ENCODE results near the gene EML1. TPM values are rescaled to one million over a fixed set of nuclear protein-coding genes. Genes with fewer than 3 reads are reported as not detected.

The EML1 gene
- total and polyA plus RNA-seq, 7 donors, result 3.1 to 40.4 (median 7.5) TPM

GRCh38 chr14:99831303-99831702 is 38.1 kb downstream of the EML1 start:
- no peaks in the 10 kb centered on the region for H3K4me1 ChIP-seq
- DNase-seq (no peak), ATAC-seq (no peak)
- WGBS, 3 donors, result 72 to 80% (median 78%) methylated on average over 5 of the region's 5 CpGs
- no peak overlapping the region for H3K4me3 ChIP-seq
- no peak for TF ChIP-seq CTCF (IDR thresholded peaks at IDR 0.05)
- H3K36me3 ChIP-seq (ENCODE audit: insufficient read depth in 1 of 2, low read depth in 1 of 2), result no peaks in the 10 kb centered on the region
- intact Hi-C loops (cut with DNase I), result no loop called here
- H3K27ac ChIP-seq, result no peak overlapping the region
- H3K27me3 ChIP-seq (ENCODE audit: insufficient read depth in 3 of 3, low read length in 2 of 3), result no peaks in the 10 kb centered on the region
- H3K9me3 ChIP-seq, result no peaks in the 10 kb centered on the region

GRCh38 chr14:99831903-99832685 is 38.9 kb downstream of the EML1 start:
- intact Hi-C loops (cut with DNase I), result no loop called here
- Histone ChIP-seq H3K36me3 (ENCODE audit: insufficient read depth in 1 of 2, low read depth in 1 of 2) (no peaks in the 10 kb centered on the region), H3K4me1 (no peaks in the 10 kb centered on the region), H3K9me3 (no peaks in the 10 kb centered on the region), H3K27ac (no peak overlapping the region), H3K4me3 (no peak overlapping the region), H3K27me3 (ENCODE audit: insufficient read depth in 3 of 3, low read length in 2 of 3) (no peaks in the 10 kb centered on the region)
- 88 to 94% (median 93%) methylated on average over 8 of the region's 8 CpGs for WGBS, 3 donors
- no peak for TF ChIP-seq CTCF (IDR thresholded peaks at IDR 0.05)
- DNase-seq, result no peak
- no peak for ATAC-seq

GRCh38 chr14:99837822-99838221 is 44.6 kb downstream of the EML1 start:
- 64 to 82% (median 74%) methylated on average over 2 of the region's 2 CpGs for WGBS, 3 donors

GRCh38 chr14:99838639-99839134 is 45.5 kb downstream of the EML1 start:
- TF ChIP-seq CTCF (IDR thresholded peaks at IDR 0.05), result no peak
- Histone ChIP-seq H3K4me1 (peaks cover 18% of the 10 kb centered on the region), H3K4me3 (no peak overlapping the region), H3K27me3 (ENCODE audit: insufficient read depth in 3 of 3, low read length in 2 of 3) (no peaks in the 10 kb centered on the region), H3K27ac (no peak overlapping the region), H3K9me3 (no peaks in the 10 kb centered on the region), H3K36me3 (ENCODE audit: insufficient read depth in 1 of 2, low read depth in 1 of 2) (no peaks in the 10 kb centered on the region)
- 67 to 86% (median 80%) methylated on average over 14 of the region's 14 CpGs for WGBS, 3 donors
- intact Hi-C loops (cut with DNase I), result no loop called here
- DNase-seq, result no peak
- ATAC-seq, result no peak

More at GRCh38 chr14:99837822-99838221, 44.6 kb downstream of the EML1 start:
- no peak overlapping the region for H3K4me3 ChIP-seq
- ATAC-seq, result no peak
- no peaks in the 10 kb centered on the region for H3K36me3 ChIP-seq (ENCODE audit: insufficient read depth in 1 of 2, low read depth in 1 of 2)
- peaks cover 18% of the 10 kb centered on the region for H3K4me1 ChIP-seq
- H3K27me3 ChIP-seq (ENCODE audit: insufficient read depth in 3 of 3, low read length in 2 of 3), result no peaks in the 10 kb centered on the region
- H3K27ac ChIP-seq, result no peak overlapping the region
- no peak for DNase-seq
- TF ChIP-seq CTCF (IDR thresholded peaks at IDR 0.05), result no peak
- intact Hi-C loops (cut with DNase I), result no loop called here
- H3K9me3 ChIP-seq, result no peaks in the 10 kb centered on the region
